UCSD-AML1 (cell line): ENCODE results near the gene PHF8.

Source experiments
- DNase-seq: peaks from one replicate; lab custom pipeline; 2025; ENCODE audit not compliant: unreplicated experiment; lab: John Stamatoyannopoulos, UW

The PHF8 gene

GRCh38 chrX:54044126-54044876 is at the start of gene PHF8:
Gene PHF8 (minus strand): TSS chrX:54044473. CDS start chrX:54042728, 1,745 bp downstream.
- peak; percentile 93 for DNase-seq

- DNase-seq = no peak
These were observed 49.3 kb upstream of the PHF8 start for GRCh38 chrX:54093571-54093970.

- DNase-seq = no peak
These were observed 48.9 kb upstream of the PHF8 start for GRCh38 chrX:54093159-54093558.

- no peak for DNase-seq
These were observed 46.6 kb upstream of the PHF8 start for GRCh38 chrX:54090880-54091279.

GRCh38 chrX:54089191-54089590 is 44.9 kb upstream of the PHF8 start:
- no peak for DNase-seq

- no peak for DNase-seq
These were observed 43.4 kb upstream of the PHF8 start for GRCh38 chrX:54087661-54088060.

- DNase-seq = no peak
These were observed 41.4 kb upstream of the PHF8 start for GRCh38 chrX:54085666-54086065.

- DNase-seq = no peak
These were observed 32.6 kb upstream of the PHF8 start for GRCh38 chrX:54076903-54077302.

GRCh38 chrX:54074826-54075225 is 30.6 kb upstream of the PHF8 start:
- DNase-seq = no peak

- DNase-seq = no peak
These were observed 23.5 kb upstream of the PHF8 start for GRCh38 chrX:54067766-54068165.

- no peak for DNase-seq
These were observed 22.6 kb upstream of the PHF8 start for GRCh38 chrX:54066841-54067240.

GRCh38 chrX:54064564-54064963 is 20.3 kb upstream of the PHF8 start:
- no peak for DNase-seq

GRCh38 chrX:54063361-54063760 is 19.1 kb upstream of the PHF8 start:
- DNase-seq = no peak

GRCh38 chrX:54049801-54050200 is 5.5 kb upstream of the PHF8 start:
- no peak for DNase-seq

GRCh38 chrX:54048412-54048811 is 4.1 kb upstream of the PHF8 start:
- no peak for DNase-seq

GRCh38 chrX:54045563-54046228 is 1.4 kb upstream of the PHF8 start:
- no peak for DNase-seq

- no peak for DNase-seq
These were observed 635 bp upstream of the PHF8 start for GRCh38 chrX:54044877-54045338.

GRCh38 chrX:54043541-54044125 is 640 bp downstream of the PHF8 start:
- peak; percentile 67 for DNase-seq

GRCh38 chrX:54043056-54043455 is 1.2 kb downstream of the PHF8 start:
- no peak for DNase-seq

- DNase-seq = peak; percentile 12
These were observed 1.7 kb downstream of the PHF8 start for GRCh38 chrX:54042609-54043021.

GRCh38 chrX:54030329-54030728 is 13.9 kb downstream of the PHF8 start:
- no peak for DNase-seq

- DNase-seq = no peak
These were observed 14.6 kb downstream of the PHF8 start for GRCh38 chrX:54029529-54030143.
